Islet of Langerhans (tissue), 1 donor: ENCODE data around the gene PNMA6E.

Experiments used
- FAIRE-seq: peaks from one replicate; lab custom pipeline; 2011; peaks lifted over from hg19 to GRCh38; lab: Jason Lieb, UNC

The PNMA6E gene

GRCh38 chrX:153434801-153435200 lies 33.7 kb upstream of the PNMA6E start:
- no peak for FAIRE-seq

GRCh38 chrX:153433781-153434285 lies 32.7 kb upstream of the PNMA6E start:
- FAIRE-seq, result no peak

- FAIRE-seq, result no peak
Measured at GRCh38 chrX:153433161-153433680, 32.1 kb upstream of the PNMA6E start.

- FAIRE-seq, result no peak
Measured at GRCh38 chrX:153430796-153431195, 29.6 kb upstream of the PNMA6E start.

GRCh38 chrX:153426204-153426603 lies 25.1 kb upstream of the PNMA6E start:
- no peak for FAIRE-seq

GRCh38 chrX:153423652-153424051 lies 22.5 kb upstream of the PNMA6E start:
- FAIRE-seq, result no peak

GRCh38 chrX:153421856-153422255 lies 20.7 kb upstream of the PNMA6E start:
- FAIRE-seq, result no peak

GRCh38 chrX:153420851-153421599 lies 19.9 kb upstream of the PNMA6E start:
- no peak for FAIRE-seq

GRCh38 chrX:153417637-153418036 lies 16.5 kb upstream of the PNMA6E start:
- no peak for FAIRE-seq

- FAIRE-seq, result no peak
Measured at GRCh38 chrX:153416781-153417450, 15.8 kb upstream of the PNMA6E start.

GRCh38 chrX:153414856-153415510 lies 13.8 kb upstream of the PNMA6E start:
- FAIRE-seq, result no peak

- no peak for FAIRE-seq
Measured at GRCh38 chrX:153413731-153414130, 12.6 kb upstream of the PNMA6E start.

- no peak for FAIRE-seq
Measured at GRCh38 chrX:153412746-153413720, 11.9 kb upstream of the PNMA6E start.

- peak; percentile 13 for FAIRE-seq
Measured at GRCh38 chrX:153411988-153412574, 10.9 kb upstream of the PNMA6E start.

GRCh38 chrX:153411255-153411987 lies 10.3 kb upstream of the PNMA6E start, which contains the start of gene ZFP92:
TSS of gene ZFP92 (plus strand) at chrX:153411472. CDS start at chrX:153418323, 6,851 bp downstream.
- FAIRE-seq, result no peak

GRCh38 chrX:153410888-153411254 lies 9.7 kb upstream of the PNMA6E start:
- no peak for FAIRE-seq

- no peak for FAIRE-seq
Measured at GRCh38 chrX:153410373-153410772, 9.2 kb upstream of the PNMA6E start.

- no peak for FAIRE-seq
Measured at GRCh38 chrX:153409414-153410101, 8.4 kb upstream of the PNMA6E start.

- FAIRE-seq, result no peak
Measured at GRCh38 chrX:153408871-153409351, 7.8 kb upstream of the PNMA6E start.

- no peak for FAIRE-seq
Measured at GRCh38 chrX:153408221-153408721, 7.1 kb upstream of the PNMA6E start.
